PC-9 (cell line): ENCODE measurements around the gene MAST4. TPM values are rescaled to one million over a fixed set of nuclear protein-coding genes. Genes with fewer than 3 reads are reported as not detected.
"Not testable (repeated sequence)": the region's sequence is repeated elsewhere in the genome, so short reads cannot be mapped to it uniquely, and the experiment has no call there.

Experiments
- BruUV-seq: library from RNA; stranded (reverse); fragments of 400-500 nt; replicated peaks from 2 replicates; lab custom pipeline; 2021; lab: Mats Ljungman, UMichigan
- CTCF ChIA-PET: fragments of 300-600 bp; sonication (Branson Sonifier 250); formaldehyde crosslinking; loops from one replicate; lab custom pipeline; 2022; ENCODE audit warnings: antibody characterized with exemption; lab: Charles Lee
- POLR2A ChIA-PET: fragments of 300-600 bp; sonication (Branson Sonifier 250); formaldehyde crosslinking; loops from one replicate; lab custom pipeline; 2022; ENCODE audit warnings: antibody characterized with exemption; ENCODE audit not compliant: unreplicated experiment; lab: Charles Lee
- DNase-seq, 2 experiments: peaks; one replicate each; pipeline versions ENCODE4 v3.0.0 to v3.0.0-alpha.2; 2015 to 2022; ENCODE audit warnings: mixed read lengths in 1 of 2
- H2AFZ ChIP-seq: fragments of 200-600 bp; sonication (generic); 2 replicates; pipeline ENCODE4 v1.8.1; 2017; ENCODE audit warnings: antibody characterized with exemption
- H3F3A ChIP-seq: fragments of 200-600 bp; sonication (generic); 2 replicates; pipeline ENCODE4 v1.8.1; 2017; ENCODE audit warnings: antibody characterized with exemption, mild to moderate bottlenecking, low read depth; ENCODE audit not compliant: insufficient read depth
- H3K27ac ChIP-seq: fragments of 200-600 bp; sonication (generic); 2 replicates; pipeline ENCODE4 v1.6.1; 2016; ENCODE audit warnings: mixed run types
- H3K27me3 ChIP-seq: fragments of 200-600 bp; sonication (generic); 2 replicates; pipeline ENCODE4 v1.6.1; 2016; ENCODE audit warnings: low read depth, mixed run types; ENCODE audit not compliant: insufficient read depth
- H3K36me3 ChIP-seq: fragments of 200-600 bp; sonication (generic); 2 replicates; pipeline ENCODE4 v1.6.1; 2016; ENCODE audit warnings: low read depth, mixed run types
- H3K4me1 ChIP-seq: fragments of 200-600 bp; sonication (generic); replicated peaks from 2 replicates; pipeline ENCODE4 v1.6.1; 2016; ENCODE audit warnings: mixed run types; ENCODE audit not compliant: insufficient read depth
- H3K4me2 ChIP-seq: fragments of 200-600 bp; sonication (generic); 2 replicates; pipeline ENCODE4 v1.6.1; 2017; ENCODE audit warnings: mixed run types
- H3K4me3 ChIP-seq: fragments of 200-600 bp; sonication (generic); 2 replicates; pipeline ENCODE4 v1.6.1; 2016; ENCODE audit warnings: mixed run types
- H3K79me2 ChIP-seq: fragments of 200-600 bp; sonication (generic); 2 replicates; pipeline ENCODE4 v1.6.1; 2017; ENCODE audit warnings: low read depth, mixed run types
- H3K9me2 ChIP-seq: fragments of 200-600 bp; sonication (generic); 2 replicates; pipeline ENCODE4 v1.8.1; 2017; ENCODE audit warnings: mild to moderate bottlenecking; ENCODE audit not compliant: insufficient read depth
- H3K9me3 ChIP-seq: fragments of 200-600 bp; sonication (generic); 2 replicates; pipeline ENCODE4 v1.8.1; 2016; ENCODE audit warnings: low read depth; ENCODE audit not compliant: insufficient read depth
- H4K20me1 ChIP-seq: fragments of 200-600 bp; sonication (generic); 2 replicates; pipeline ENCODE4 v1.8.1; 2017; ENCODE audit not compliant: insufficient read depth
- EZH2 ChIP-seq: fragments of 200-600 bp; sonication (generic); IDR thresholded peaks from 2 replicates; pipeline ENCODE4 v1.8.0; 2017; ENCODE audit warnings: antibody characterized with exemption, low read depth
- intact Hi-C: fragments of 100-400 bp; cut with micrococcal nuclease; formaldehyde crosslinking; loops from one replicate; pipeline ENCODE4 v1.10.0; 2022; ENCODE audit not compliant: unreplicated experiment
- total RNA-seq: library from RNA; stranded (reverse); gene quantifications from 2 replicates; pipeline ENCODE4 v1.2.3, GENCODE V29; 2021
- TF ChIP-seq, protein P1 (sequence below): fragments of 200-600 bp; sonication (generic); conservative IDR thresholded peaks from 2 replicates; pipeline ENCODE4 v1.6.1; 2017; ENCODE audit warnings: mixed run types, antibody characterized with exemption, mild to moderate bottlenecking, moderate library complexity

Gene MAST4
- total RNA-seq, 1 experiment from 2014 or later: 19.3 TPM

DNA sequence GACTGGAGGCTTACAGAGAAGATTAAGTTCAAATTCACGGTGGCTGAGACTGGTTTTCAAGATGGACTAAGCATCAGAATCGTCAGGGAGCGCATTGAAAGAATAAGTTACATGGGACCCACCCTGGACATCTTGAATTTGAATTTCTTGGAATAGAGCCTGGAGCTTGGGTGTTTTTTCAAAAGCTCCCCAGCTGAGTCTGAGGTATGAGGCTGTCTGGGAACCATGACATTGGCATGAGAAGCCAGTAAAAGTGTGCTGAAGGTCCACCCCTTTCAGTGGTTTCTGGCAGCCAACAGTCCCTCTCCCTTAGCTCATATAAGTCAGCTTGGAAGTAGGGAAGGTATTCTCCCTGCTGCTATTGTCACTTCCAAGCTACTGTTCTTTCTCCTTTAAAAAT is 97.8 kb downstream of the MAST4 start:
- Histone ChIP-seq H3F3A (no peaks in the 10 kb centered on the region), H3K4me3 (no peak overlapping the region), H2AFZ (no peak overlapping the region), H3K4me1 (no peaks in the 10 kb centered on the region), H3K36me3 (no peaks in the 10 kb centered on the region), H3K4me2 (no peak overlapping the region), H3K27me3 (peaks cover 9% of the 10 kb centered on the region; the same call in 1 of the 2 replicates), H4K20me1 (no peaks in the 10 kb centered on the region), H3K9me3 (no peaks in the 10 kb centered on the region), H3K79me2 (no peaks in the 10 kb centered on the region), H3K27ac (no peak overlapping the region), H3K9me2 (no peaks in the 10 kb centered on the region)
- CTCF ChIA-PET: no interaction called here
- TF ChIP-seq, protein P1, sequence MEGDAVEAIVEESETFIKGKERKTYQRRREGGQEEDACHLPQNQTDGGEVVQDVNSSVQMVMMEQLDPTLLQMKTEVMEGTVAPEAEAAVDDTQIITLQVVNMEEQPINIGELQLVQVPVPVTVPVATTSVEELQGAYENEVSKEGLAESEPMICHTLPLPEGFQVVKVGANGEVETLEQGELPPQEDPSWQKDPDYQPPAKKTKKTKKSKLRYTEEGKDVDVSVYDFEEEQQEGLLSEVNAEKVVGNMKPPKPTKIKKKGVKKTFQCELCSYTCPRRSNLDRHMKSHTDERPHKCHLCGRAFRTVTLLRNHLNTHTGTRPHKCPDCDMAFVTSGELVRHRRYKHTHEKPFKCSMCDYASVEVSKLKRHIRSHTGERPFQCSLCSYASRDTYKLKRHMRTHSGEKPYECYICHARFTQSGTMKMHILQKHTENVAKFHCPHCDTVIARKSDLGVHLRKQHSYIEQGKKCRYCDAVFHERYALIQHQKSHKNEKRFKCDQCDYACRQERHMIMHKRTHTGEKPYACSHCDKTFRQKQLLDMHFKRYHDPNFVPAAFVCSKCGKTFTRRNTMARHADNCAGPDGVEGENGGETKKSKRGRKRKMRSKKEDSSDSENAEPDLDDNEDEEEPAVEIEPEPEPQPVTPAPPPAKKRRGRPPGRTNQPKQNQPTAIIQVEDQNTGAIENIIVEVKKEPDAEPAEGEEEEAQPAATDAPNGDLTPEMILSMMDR: no peak
- TF ChIP-seq EZH2: no peak
- BruUV-seq: no TSS peak
- DNase-seq: no peak
- POLR2A ChIA-PET: no interaction called here
- intact Hi-C loops: no loop called here

DNA sequence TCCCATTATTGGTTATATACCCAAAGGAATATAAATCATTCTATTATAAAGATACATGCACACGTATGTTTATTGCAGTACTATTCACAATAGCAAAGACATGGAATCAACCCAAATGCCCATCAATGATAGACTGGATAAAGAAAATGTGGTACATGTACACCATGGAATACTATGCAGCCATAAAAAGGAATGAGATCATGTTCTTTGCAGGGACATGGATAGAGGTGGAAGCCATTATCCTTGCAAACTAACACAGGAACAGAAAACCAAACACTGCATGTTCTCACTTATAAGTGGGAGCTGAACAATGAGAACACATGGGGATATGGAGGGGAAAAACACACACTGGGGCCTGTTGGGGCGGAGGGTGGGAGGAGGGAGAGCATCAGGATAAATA is 99.6 kb downstream of the MAST4 start:
- H3K4me1 ChIP-seq, intact Hi-C loops: not testable (repeated sequence)

DNA sequence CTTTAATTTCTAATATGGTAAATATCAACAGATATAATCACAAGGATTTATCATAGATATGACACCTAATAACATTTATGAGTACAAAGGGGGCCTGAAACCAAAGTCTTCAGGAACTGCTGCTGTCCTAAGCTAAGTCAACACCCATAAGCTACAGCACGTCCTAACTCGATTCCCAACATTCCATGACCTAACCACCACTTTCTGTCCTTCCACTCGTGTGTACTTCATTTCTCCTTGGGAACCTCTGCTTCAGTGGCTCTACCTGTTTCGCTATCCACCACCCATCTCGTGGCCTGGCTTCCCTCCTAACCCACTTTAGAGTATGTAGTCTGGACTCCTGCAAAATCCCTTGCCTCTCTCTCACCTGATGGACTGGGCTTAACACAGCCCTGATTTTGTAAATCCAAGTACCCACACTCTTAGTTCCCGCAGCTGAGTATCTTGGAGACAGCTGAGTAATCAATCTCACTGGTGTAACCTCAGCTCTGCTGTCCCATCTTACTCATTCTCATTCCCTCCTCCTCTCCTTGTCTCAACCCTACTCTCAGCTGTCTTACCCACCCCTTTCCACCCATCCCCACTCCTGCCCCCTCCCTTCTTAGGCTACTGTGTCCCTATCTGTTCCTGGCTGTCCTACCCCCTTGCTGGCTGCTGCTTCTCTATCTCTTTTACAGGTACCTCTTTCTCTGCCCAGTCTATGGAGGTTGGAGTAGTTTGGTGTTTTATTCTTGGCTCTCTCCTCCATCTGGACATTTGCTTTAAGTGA is 101.8 kb downstream of the MAST4 start:
- intact Hi-C loops: no loop called here
- Histone ChIP-seq H4K20me1 (no peaks in the 10 kb centered on the region), H2AFZ (no peak overlapping the region), H3K4me1 (no peaks in the 10 kb centered on the region), H3F3A (no peaks in the 10 kb centered on the region), H3K9me2 (no peaks in the 10 kb centered on the region), H3K79me2 (no peaks in the 10 kb centered on the region), H3K4me3 (no peak overlapping the region), H3K9me3 (no peaks in the 10 kb centered on the region), H3K27ac (no peak overlapping the region), H3K36me3 (no peaks in the 10 kb centered on the region), H3K4me2 (0 out of 2 replicates have a peak overlapping the region, but pooled peaks have one; percentile 19), H3K27me3 (peaks cover 9% of the 10 kb centered on the region; the same call in 1 of the 2 replicates)
- TF ChIP-seq, protein P1: no peak
- TF ChIP-seq EZH2: no peak
- ChIA-PET POLR2A (no interaction called here), CTCF (no interaction called here)
- no peak for DNase-seq
- BruUV-seq: no TSS peak

More for the DNA sequence above, 99.6 kb downstream of the MAST4 start:
- POLR2A ChIA-PET, H3K79me2 ChIP-seq, H3K4me3 ChIP-seq, H3K4me2 ChIP-seq, H3K27ac ChIP-seq, H3F3A ChIP-seq, DNase-seq, H3K9me3 ChIP-seq, H2AFZ ChIP-seq, BruUV-seq, H3K36me3 ChIP-seq, H4K20me1 ChIP-seq, H3K9me2 ChIP-seq, H3K27me3 ChIP-seq, CTCF ChIA-PET: not testable (repeated sequence)
